Endodermal cell (in vitro differentiated cells): ENCODE measurements around the gene COL15A1. TPM values are rescaled to one million over a fixed set of nuclear protein-coding genes. Genes with fewer than 3 reads are reported as not detected.

Source experiments
- DNase-seq: peaks from one replicate; pipeline ENCODE4 v3.0.0-alpha.2; 2017
- H3K27ac ChIP-seq: 2 replicates; pipeline ENCODE4 v1.5.1; 2013; ENCODE audit warnings: mild to moderate bottlenecking, low read depth, low read length, moderate library complexity
- H3K27me3 ChIP-seq: 2 replicates; pipeline ENCODE4 v1.6.1; 2013; ENCODE audit warnings: mild to moderate bottlenecking, low read length, moderate library complexity; ENCODE audit not compliant: insufficient read depth, control insufficient read depth, poor library complexity, severe bottlenecking
- H3K36me3 ChIP-seq: 2 replicates; pipeline ENCODE4 v1.7.0; 2013; ENCODE audit warnings: mild to moderate bottlenecking, low read length, moderate library complexity; ENCODE audit not compliant: control insufficient read depth, insufficient read depth
- H3K4me1 ChIP-seq: one replicate; pipeline ENCODE4 v1.7.0; 2013; ENCODE audit warnings: low read length; ENCODE audit not compliant: control insufficient read depth, insufficient read depth
- H3K4me3 ChIP-seq: 2 replicates; pipeline ENCODE4 v1.5.1; 2013; ENCODE audit warnings: mild to moderate bottlenecking, low read length, moderate library complexity
- H3K9ac ChIP-seq: 2 replicates; pipeline ENCODE4 v1.6.1; 2013; ENCODE audit warnings: mild to moderate bottlenecking, low read length, moderate library complexity; ENCODE audit not compliant: poor library complexity, severe bottlenecking; ENCODE audit errors: extremely low read depth
- H3K9me3 ChIP-seq: 2 replicates; pipeline ENCODE4 v1.6.1; 2013; ENCODE audit warnings: mild to moderate bottlenecking, low read length, moderate library complexity; ENCODE audit not compliant: control insufficient read depth
- H3K27ac Mint-ChIP-seq: 2 replicates; pipeline ENCODE4 v1.8.0; 2020; ENCODE audit warnings: mixed read lengths
- H3K27me3 Mint-ChIP-seq: 2 replicates; pipeline ENCODE4 v1.8.0; 2021; ENCODE audit warnings: mild to moderate bottlenecking, mixed read lengths; ENCODE audit not compliant: insufficient read depth
- H3K36me3 Mint-ChIP-seq: 2 replicates; pipeline ENCODE4 v1.8.0; 2020; ENCODE audit warnings: low read depth, mixed read lengths
- H3K4me1 Mint-ChIP-seq: 2 replicates; pipeline ENCODE4 v1.8.0; 2020; ENCODE audit warnings: mixed read lengths
- H3K4me3 Mint-ChIP-seq: 2 replicates; pipeline ENCODE4 v1.8.0; 2020; ENCODE audit warnings: mild to moderate bottlenecking, moderate library complexity, mixed read lengths
- H3K9me3 Mint-ChIP-seq: 2 replicates; pipeline ENCODE4 v1.8.0; 2020; ENCODE audit warnings: mild to moderate bottlenecking, mixed read lengths
- CTCF ChIP-seq: fragments of 200-600 bp; sonication (generic); conservative IDR thresholded peaks from 2 replicates; pipeline ENCODE4 v1.5.0; 2021; ENCODE audit warnings: antibody characterized with exemption, mild to moderate bottlenecking
- WGBS, 2 experiments: methylation state at CpG; one replicate each; pipeline versions ENCODE4 v1.1.5 to v1.1.7; 2013; ENCODE audit warnings: missing lambda C conversion rate in 2 of 2, mixed read lengths in 1 of 2; ENCODE audit not compliant: insufficient coverage in 1 of 2, insufficient read length in 1 of 2; 5-methylcytosine and 5-hydroxymethylcytosine counted together
- total RNA-seq, 2 donors: library from RNA; stranded (reverse); fragmentation: NEBNext Ultra II Directional in 1 of 2; extraction: Animal tissue kit (Norgen Biotek cat#: 25700) in 1 of 2; gene quantifications; 2 replicates in 1 of 2; 3 replicates in 1 of 2; pipeline ENCODE4 v1.2.1, GENCODE V29; 2021

The COL15A1 gene
- total RNA-seq, 2 donors from 2014 or later: 0.27 TPM; not detected in 1

- H3K27me3 ChIP-seq: no peaks in the 10 kb centered on the region
- TF ChIP-seq CTCF: no peak
- DNase-seq: peak; percentile 29
- Mint-ChIP-seq H3K27me3 (peaks cover 2% of the 10 kb centered on the region), H3K4me3 (no peak overlapping the region), H3K36me3 (no peaks in the 10 kb centered on the region), H3K4me1 (no peaks in the 10 kb centered on the region), H3K9me3 (no peaks in the 10 kb centered on the region), H3K27ac (no peak overlapping the region)
- peaks cover 3% of the 10 kb centered on the region for H3K4me1 ChIP-seq
- H3K9me3 ChIP-seq: no peaks in the 10 kb centered on the region
- no peak overlapping the region for H3K9ac ChIP-seq
- H3K27ac ChIP-seq: no peak overlapping the region
- H3K4me3 ChIP-seq: no peak overlapping the region
- no peaks in the 10 kb centered on the region for H3K36me3 ChIP-seq
- WGBS, 2 experiments: 92 to 96% methylated on average over 4 to 8 of the region's 8 CpGs
These were observed 37.2 kb upstream of the COL15A1 start for GRCh38 chr9:98906273-98907040.

DNA sequence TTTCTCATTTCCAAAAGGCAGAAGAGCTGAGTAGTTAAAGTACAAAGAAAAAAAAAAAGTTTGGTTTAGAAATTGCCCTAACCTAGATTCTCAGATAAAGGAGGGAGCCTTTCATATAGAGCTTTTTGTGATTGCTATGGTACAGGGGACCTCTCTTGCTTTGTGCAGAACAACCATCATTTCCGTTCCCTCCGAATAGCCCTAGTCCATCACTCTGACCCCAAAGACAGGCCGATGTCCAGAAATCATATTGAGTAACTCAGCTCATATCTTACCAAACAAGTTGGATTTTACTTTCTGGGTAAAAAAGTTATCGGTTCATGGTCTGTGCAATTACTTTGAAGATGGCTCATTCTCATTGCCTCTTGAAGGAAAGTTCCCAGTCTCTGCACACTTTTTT is 36.7 kb upstream of the COL15A1 start:
- H3K27ac Mint-ChIP-seq: no peak overlapping the region

GRCh38 chr9:98908897-98909634 is 34.6 kb upstream of the COL15A1 start:
- no peaks in the 10 kb centered on the region for H3K27me3 ChIP-seq
- no peak overlapping the region for H3K9ac ChIP-seq
- no peak overlapping the region for H3K27ac Mint-ChIP-seq
- no peak overlapping the region for H3K4me3 Mint-ChIP-seq
- H3K9me3 ChIP-seq: no peaks in the 10 kb centered on the region
- H3K27ac ChIP-seq: no peak overlapping the region
- H3K4me1 ChIP-seq: no peaks in the 10 kb centered on the region
- H3K36me3 ChIP-seq: no peaks in the 10 kb centered on the region
- WGBS, 2 experiments: 89 to 91% methylated on average over 4 to 5 of the region's 5 CpGs
- H3K27me3 Mint-ChIP-seq: peaks cover under 1% of the 10 kb centered on the region
- H3K4me3 ChIP-seq: no peak overlapping the region
- no peaks in the 10 kb centered on the region for H3K9me3 Mint-ChIP-seq
- no peak for TF ChIP-seq CTCF
- H3K36me3 Mint-ChIP-seq: no peaks in the 10 kb centered on the region
- H3K4me1 Mint-ChIP-seq: no peaks in the 10 kb centered on the region
- DNase-seq: no peak

More for the DNA sequence above, 36.7 kb upstream of the COL15A1 start:
- Histone ChIP-seq H3K36me3 (no peaks in the 10 kb centered on the region), H3K4me3 (no peak overlapping the region), H3K27ac (no peak overlapping the region), H3K4me1 (peaks cover 3% of the 10 kb centered on the region), H3K27me3 (no peaks in the 10 kb centered on the region), H3K9ac (no peak overlapping the region), H3K9me3 (no peaks in the 10 kb centered on the region)
- Mint-ChIP-seq H3K9me3 (no peaks in the 10 kb centered on the region), H3K27me3 (peaks cover 2% of the 10 kb centered on the region), H3K4me1 (no peaks in the 10 kb centered on the region), H3K36me3 (no peaks in the 10 kb centered on the region), H3K4me3 (no peak overlapping the region)
- TF ChIP-seq CTCF: no peak
- DNase-seq: no peak
- WGBS, 2 experiments: 93 to 100% methylated on average over 1 to 4 of the region's 4 CpGs
